KMS-11 (cell line): ENCODE data around the gene TXNIP.

Experiments used
- H2AFZ ChIP-seq: fragments of 200-600 bp; sonication (generic); 2 replicates; pipeline ENCODE4 v1.6.1; 2016; ENCODE audit warnings: antibody characterized with exemption, mixed run types, low read depth
- H3K27ac ChIP-seq: fragments of 200-600 bp; sonication (generic); 2 replicates; pipeline ENCODE4 v1.6.1; 2016; ENCODE audit warnings: mild to moderate bottlenecking, mixed run types
- H3K27me3 ChIP-seq: fragments of 200-600 bp; sonication (generic); 2 replicates; pipeline ENCODE4 v1.6.1; 2017; ENCODE audit warnings: mild to moderate bottlenecking, low read depth, mixed run types, moderate library complexity; ENCODE audit not compliant: insufficient read depth
- H3K36me3 ChIP-seq: fragments of 200-600 bp; sonication (generic); 2 replicates; pipeline ENCODE4 v1.6.1; 2017; ENCODE audit warnings: mild to moderate bottlenecking, mixed run types; ENCODE audit not compliant: insufficient read depth
- H3K4me1 ChIP-seq: fragments of 200-600 bp; sonication (generic); 2 replicates; pipeline ENCODE4 v1.6.1; 2016; ENCODE audit warnings: mild to moderate bottlenecking, low read depth, mixed run types; ENCODE audit not compliant: poor library complexity, severe bottlenecking
- H3K4me2 ChIP-seq: fragments of 200-600 bp; sonication (generic); 2 replicates; pipeline ENCODE4 v1.7.0; 2016; ENCODE audit warnings: mild to moderate bottlenecking, mixed run types
- H3K4me3 ChIP-seq: fragments of 200-600 bp; sonication (generic); IDR thresholded peaks from 2 replicates; pipeline ENCODE4 v1.6.1; 2017; ENCODE audit warnings: low read depth, low read length, mixed read lengths; ENCODE audit not compliant: insufficient read depth
- H3K79me2 ChIP-seq: fragments of 200-600 bp; sonication (generic); 2 replicates; pipeline ENCODE4 v1.6.1; 2016; ENCODE audit warnings: low read depth, mixed run types; ENCODE audit not compliant: insufficient read depth
- H3K9ac ChIP-seq: fragments of 200-600 bp; sonication (generic); 2 replicates; pipeline ENCODE4 v1.6.1; 2016; ENCODE audit warnings: mild to moderate bottlenecking, mixed run types
- H4K20me1 ChIP-seq: fragments of 200-600 bp; sonication (generic); 2 replicates; pipeline ENCODE4 v1.6.1; 2016; ENCODE audit warnings: mild to moderate bottlenecking, mixed run types; ENCODE audit not compliant: insufficient read depth
- CTCF ChIP-seq: fragments of 200-600 bp; sonication (generic); conservative IDR thresholded peaks from 2 replicates; pipeline ENCODE4 v1.6.1; 2017; ENCODE audit warnings: low read depth, mild to moderate bottlenecking, antibody characterized with exemption, low read length, moderate library complexity, mixed read lengths

Gene TXNIP

GRCh38 chr1:146010126-146010738 lies 13.9 kb upstream of the TXNIP start:
- H3K4me3 ChIP-seq = no peak overlapping the region

GRCh38 chr1:146007489-146008133 lies 11.2 kb upstream of the TXNIP start:
- H3K9ac ChIP-seq = no peak overlapping the region
- H4K20me1 ChIP-seq = no peaks in the 10 kb centered on the region
- H2AFZ ChIP-seq = peak overlapping the region; percentile 63; the same call in 1 of the 2 replicates
- H3K27me3 ChIP-seq = no peaks in the 10 kb centered on the region
- H3K4me2 ChIP-seq = no peak overlapping the region; the same call in 1 of the 2 replicates
- no peaks in the 10 kb centered on the region for H3K79me2 ChIP-seq
- no peaks in the 10 kb centered on the region for H3K36me3 ChIP-seq
- TF ChIP-seq CTCF = peak; percentile 61
- H3K27ac ChIP-seq = no peak overlapping the region
- peaks cover 9% of the 10 kb centered on the region for H3K4me1 ChIP-seq
- H3K4me3 ChIP-seq = no peak overlapping the region

More at GRCh38 chr1:146010126-146010738, 13.9 kb upstream of the TXNIP start:
- Histone ChIP-seq H3K27me3 (no peaks in the 10 kb centered on the region), H3K9ac (no peak overlapping the region), H3K79me2 (no peaks in the 10 kb centered on the region), H3K4me2 (no peak overlapping the region), H2AFZ (no peak overlapping the region), H3K27ac (no peak overlapping the region), H4K20me1 (no peaks in the 10 kb centered on the region), H3K4me1 (peaks cover 17% of the 10 kb centered on the region), H3K36me3 (no peaks in the 10 kb centered on the region)
- no peak for TF ChIP-seq CTCF

GRCh38 chr1:146001709-146002108 lies 5.3 kb upstream of the TXNIP start:
- Histone ChIP-seq H3K4me1 (peaks cover 31% of the 10 kb centered on the region), H4K20me1 (no peaks in the 10 kb centered on the region), H3K36me3 (no peaks in the 10 kb centered on the region), H3K9ac (no peak overlapping the region), H3K4me3 (no peak overlapping the region), H2AFZ (no peak overlapping the region), H3K27me3 (no peaks in the 10 kb centered on the region), H3K79me2 (no peaks in the 10 kb centered on the region), H3K4me2 (no peak overlapping the region), H3K27ac (no peak overlapping the region)
- no peak for TF ChIP-seq CTCF

- Histone ChIP-seq H3K36me3 (no peaks in the 10 kb centered on the region), H3K27ac (peak overlapping the region; percentile 0; the same call in 1 of the 2 replicates), H2AFZ (peak overlapping the region; percentile 19), H3K79me2 (no peaks in the 10 kb centered on the region), H3K4me1 (peaks cover 44% of the 10 kb centered on the region), H3K4me3 (no peak overlapping the region), H3K4me2 (peak overlapping the region; percentile 14; the same call in 1 of the 2 replicates), H4K20me1 (no peaks in the 10 kb centered on the region), H3K27me3 (no peaks in the 10 kb centered on the region), H3K9ac (no peak overlapping the region)
- TF ChIP-seq CTCF = no peak
These were observed 3.1 kb upstream of the TXNIP start for GRCh38 chr1:145999321-146000024.
